Fibroblast of gingiva (primary cell): Measurements from ENCODE around the gene BBLN.
"Not testable (repeated sequence)": the region's sequence is repeated elsewhere in the genome, so short reads cannot be mapped to it uniquely, and the experiment has no call there.

Experiments
- DNase-seq: peaks from one replicate; pipeline ENCODE4 v3.0.0-alpha.2; 2011; ENCODE audit warnings: low read depth

Gene BBLN

GRCh38 chr9:128124873-128125579 lies 35.0 kb upstream of the BBLN start:
- peak; percentile 54 for DNase-seq

- DNase-seq, result peak; percentile 23
Measured at GRCh38 chr9:128125580-128126354, 34.3 kb upstream of the BBLN start.

- DNase-seq, result peak; percentile 91
Measured at GRCh38 chr9:128127568-128127989, 32.5 kb upstream of the BBLN start, which contains the start of gene PTGES2. Gene PTGES2 (minus strand): TSS chr9:128127729. CDS start chr9:128127717, 12 bp downstream.

GRCh38 chr9:128127990-128128835 lies 31.9 kb upstream of the BBLN start:
- peak; percentile 91 for DNase-seq

- DNase-seq, result no peak
Measured at GRCh38 chr9:128128836-128129590, 31.1 kb upstream of the BBLN start.

- DNase-seq, result not testable (repeated sequence)
Measured at GRCh38 chr9:128129976-128130590, 30.0 kb upstream of the BBLN start.

- DNase-seq, result not testable (repeated sequence)
Measured at GRCh38 chr9:128130651-128131050, 29.4 kb upstream of the BBLN start.

- not testable (repeated sequence) for DNase-seq
Measured at GRCh38 chr9:128131346-128131745, 28.7 kb upstream of the BBLN start.

GRCh38 chr9:128132139-128132538 lies 27.9 kb upstream of the BBLN start:
- not testable (repeated sequence) for DNase-seq

GRCh38 chr9:128135561-128135960 lies 24.5 kb upstream of the BBLN start:
- DNase-seq, result not testable (repeated sequence)

GRCh38 chr9:128136816-128137793 lies 23.0 kb upstream of the BBLN start:
- DNase-seq, result no peak

GRCh38 chr9:128138001-128138400 lies 22.1 kb upstream of the BBLN start:
- no peak for DNase-seq

- no peak for DNase-seq
Measured at GRCh38 chr9:128139621-128140020, 20.4 kb upstream of the BBLN start.

- DNase-seq, result no peak
Measured at GRCh38 chr9:128141604-128142003, 18.5 kb upstream of the BBLN start.

GRCh38 chr9:128142061-128142460 lies 18.0 kb upstream of the BBLN start:
- no peak for DNase-seq

GRCh38 chr9:128142596-128142995 lies 17.5 kb upstream of the BBLN start:
- DNase-seq, result no peak

- no peak for DNase-seq
Measured at GRCh38 chr9:128143525-128144238, 16.4 kb upstream of the BBLN start.

GRCh38 chr9:128144239-128145181 lies 15.6 kb upstream of the BBLN start:
- no peak for DNase-seq
